IPS DF 19.7 (cell line): ENCODE data around the gene CARS1.
"Not testable (repeated sequence)": the region's sequence is repeated elsewhere in the genome, so short reads cannot be mapped to it uniquely, and the experiment has no call there.

ENCODE experiments used
- DNase-seq: peaks from one replicate; pipeline ENCODE4 v3.0.0-alpha.2; 2013; ENCODE audit warnings: low read depth, low spot score

The CARS1 gene

DNA sequence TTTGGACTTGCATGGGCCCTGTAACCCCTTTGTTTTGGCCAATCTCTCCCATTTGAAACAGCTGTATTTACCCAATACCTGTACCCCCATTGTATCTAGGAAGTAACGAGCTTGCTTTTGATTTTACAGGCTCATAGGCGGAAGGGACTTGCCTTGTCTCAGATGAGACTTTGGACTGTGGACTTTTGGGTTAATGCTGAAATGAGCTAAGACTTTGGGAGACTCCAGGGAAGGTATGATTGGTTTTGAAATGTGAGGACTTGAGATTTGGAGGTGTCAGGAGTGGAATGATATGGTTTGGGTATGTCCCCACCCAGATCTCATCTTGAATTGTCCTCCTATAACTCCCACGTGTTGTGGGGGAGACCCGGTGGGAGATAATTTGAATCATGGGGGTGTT lies 6.2 kb upstream of the CARS1 start:
- not testable (repeated sequence) for DNase-seq

DNA sequence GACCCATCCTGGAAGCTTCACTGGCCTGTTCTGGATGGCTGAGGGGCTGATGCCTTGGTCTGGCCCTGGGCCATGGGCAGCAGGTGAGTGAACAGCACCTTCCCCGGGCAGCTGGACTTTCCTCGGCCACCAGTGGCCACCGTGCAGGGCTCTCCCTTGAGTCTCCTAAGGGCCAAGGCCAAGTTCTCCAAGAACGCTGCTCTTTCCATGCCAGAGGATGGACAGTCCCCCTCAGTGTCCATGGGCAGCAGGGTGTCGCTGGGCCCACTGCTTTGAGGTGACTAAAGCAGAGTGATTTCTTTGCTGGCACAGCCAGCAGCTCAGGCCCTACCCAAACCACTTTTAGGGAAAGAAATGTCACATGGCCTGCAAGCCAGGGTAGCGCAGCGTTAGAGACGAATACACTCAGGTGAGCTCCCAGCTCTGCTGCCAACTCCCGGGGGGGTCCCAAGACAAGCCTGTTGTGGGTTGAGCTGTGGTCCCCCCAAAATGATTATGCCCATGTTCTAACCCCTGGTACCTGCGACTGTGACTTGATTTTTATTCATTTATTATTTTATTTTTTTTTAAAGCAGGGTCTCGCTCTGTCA lies 3.3 kb upstream of the CARS1 start:
- no peak for DNase-seq

DNA sequence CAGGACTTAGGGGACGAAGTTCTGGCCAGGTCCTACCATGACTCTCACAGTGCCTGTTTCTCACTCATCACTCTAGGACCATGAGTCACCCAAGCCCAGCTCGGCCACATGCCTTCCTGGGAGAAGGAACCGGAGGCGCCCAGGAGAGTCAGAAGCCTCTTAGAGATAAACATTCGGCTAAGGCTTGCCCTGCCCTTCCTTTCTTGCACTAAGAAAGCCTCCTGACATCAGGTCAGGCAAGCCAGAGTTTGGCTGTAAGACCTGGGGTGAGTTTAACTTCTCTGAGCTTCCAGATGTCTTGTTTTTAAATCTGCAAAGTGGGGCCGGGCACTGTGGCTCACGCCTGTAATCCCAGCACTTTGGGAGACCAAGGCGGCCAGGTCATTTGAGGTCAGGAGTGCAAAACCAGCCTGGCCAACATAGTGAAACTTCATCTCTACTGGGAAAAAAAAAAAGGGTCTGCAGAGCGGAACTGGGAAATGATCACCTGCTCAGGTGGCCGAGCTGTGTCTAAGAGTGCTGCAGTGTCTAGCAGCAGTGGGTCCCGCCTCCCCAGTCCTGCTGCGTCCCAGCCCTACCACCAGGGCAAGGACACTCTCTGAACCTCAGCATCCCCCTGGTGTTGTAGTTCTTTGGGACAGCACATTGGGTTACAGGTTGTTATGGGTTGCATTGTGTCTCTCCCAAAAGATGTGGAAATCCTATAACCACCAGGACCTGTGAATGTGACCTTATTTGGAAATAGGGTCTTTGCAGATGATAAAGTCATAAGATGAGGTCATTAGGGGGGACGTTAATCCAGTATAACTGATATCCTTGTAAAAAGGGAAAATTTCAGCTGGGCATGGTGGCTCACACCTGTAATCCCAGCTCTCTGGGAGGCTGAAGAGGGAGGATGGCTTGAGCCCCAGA lies 1.8 kb upstream of the CARS1 start:
- DNase-seq = no peak

DNA sequence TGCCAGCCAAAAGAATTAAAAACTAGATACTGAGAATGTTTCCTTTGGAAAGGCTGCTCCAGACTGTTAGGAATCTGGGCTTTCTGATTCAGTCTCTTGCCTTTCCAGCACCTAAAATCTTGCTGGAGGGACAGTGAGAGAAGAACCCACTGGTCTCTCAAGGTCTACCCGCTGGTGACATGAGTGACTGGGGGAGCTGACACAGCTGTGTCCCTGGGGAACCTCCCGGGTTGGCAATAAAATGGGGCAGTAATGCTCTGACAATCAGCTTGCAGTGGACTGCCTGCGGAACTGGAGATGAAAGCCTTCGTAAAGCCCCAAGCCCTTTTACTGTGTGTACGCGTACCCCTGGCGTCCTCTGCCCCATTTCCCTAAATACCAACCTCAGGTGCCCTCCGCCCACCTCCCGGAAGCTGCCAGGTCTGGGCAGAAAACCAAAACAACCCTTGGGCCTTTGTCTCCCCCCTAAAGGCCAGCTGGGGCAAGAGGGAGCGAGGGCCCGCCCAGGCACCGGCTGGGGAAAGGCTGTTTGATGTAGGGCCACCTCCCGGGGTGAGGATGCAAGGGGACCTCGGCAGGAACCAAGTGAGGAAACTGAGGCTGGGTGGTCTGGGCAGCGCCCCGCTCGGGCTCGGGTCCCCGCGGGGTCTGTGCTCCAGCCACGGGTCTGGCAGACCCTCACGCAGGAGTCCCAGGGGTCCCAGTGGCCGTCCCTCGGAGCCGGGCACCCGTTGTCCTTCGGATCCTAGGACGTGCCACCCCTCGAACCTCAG lies 741 bp downstream of the CARS1 start:
- DNase-seq = no peak

DNA sequence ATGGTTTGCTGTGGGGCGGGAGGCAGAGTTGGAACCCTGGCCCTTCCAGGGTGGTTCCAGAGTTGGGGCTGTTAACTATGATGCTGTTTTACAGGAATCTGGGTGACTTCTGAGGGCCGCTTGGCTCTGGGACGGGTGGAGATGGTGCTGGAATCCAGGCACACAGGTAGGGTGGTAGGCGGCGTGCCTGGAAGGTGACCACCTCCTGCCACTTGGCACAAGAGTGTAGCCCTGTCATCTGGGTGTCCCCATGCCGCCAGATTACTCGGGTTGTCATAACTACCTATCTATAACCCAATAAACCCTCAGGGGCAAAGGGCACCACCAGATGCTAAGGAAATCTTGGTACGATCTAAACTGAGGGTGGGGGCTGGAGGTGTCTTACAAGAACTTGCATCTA lies 1.3 kb downstream of the CARS1 start:
- no peak for DNase-seq

DNA sequence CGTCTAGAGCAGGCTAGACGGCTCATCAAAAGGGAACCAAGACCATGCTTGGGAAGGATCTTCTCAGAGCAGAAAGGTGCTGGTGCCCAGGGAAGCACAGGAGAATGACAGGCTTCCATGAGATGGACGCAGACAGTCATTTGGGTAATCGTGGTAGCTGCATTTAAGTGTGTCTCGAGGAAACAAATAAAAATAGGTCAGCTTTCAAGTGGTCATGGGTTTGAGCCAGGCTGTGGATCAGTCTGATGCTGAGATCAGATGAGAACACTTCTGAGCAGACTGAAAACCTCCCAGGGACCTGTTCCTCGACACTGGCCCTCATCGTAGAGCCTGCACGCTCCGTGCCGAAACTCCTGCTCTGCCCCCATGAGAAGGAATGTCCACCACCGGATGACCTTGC lies 4.7 kb downstream of the CARS1 start:
- DNase-seq = no peak

DNA sequence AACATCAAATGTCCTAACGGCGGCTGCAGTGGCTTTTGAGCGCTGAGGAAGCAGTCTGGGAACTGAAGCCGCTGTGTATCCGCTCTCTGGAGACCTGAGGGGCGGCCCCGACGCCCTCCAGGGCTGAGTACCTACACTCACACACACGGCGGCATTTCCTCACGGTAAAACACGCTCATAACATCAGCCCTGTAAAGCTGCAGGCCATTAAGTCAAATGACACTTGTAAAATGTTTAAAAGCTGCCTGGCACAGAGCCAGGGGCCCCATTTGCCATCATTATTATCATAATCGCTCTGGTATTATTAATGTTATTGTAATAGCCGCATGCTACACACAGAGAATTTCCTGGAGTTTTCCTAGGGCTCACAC lies 5.1 kb downstream of the CARS1 start:
- no peak for DNase-seq

DNA sequence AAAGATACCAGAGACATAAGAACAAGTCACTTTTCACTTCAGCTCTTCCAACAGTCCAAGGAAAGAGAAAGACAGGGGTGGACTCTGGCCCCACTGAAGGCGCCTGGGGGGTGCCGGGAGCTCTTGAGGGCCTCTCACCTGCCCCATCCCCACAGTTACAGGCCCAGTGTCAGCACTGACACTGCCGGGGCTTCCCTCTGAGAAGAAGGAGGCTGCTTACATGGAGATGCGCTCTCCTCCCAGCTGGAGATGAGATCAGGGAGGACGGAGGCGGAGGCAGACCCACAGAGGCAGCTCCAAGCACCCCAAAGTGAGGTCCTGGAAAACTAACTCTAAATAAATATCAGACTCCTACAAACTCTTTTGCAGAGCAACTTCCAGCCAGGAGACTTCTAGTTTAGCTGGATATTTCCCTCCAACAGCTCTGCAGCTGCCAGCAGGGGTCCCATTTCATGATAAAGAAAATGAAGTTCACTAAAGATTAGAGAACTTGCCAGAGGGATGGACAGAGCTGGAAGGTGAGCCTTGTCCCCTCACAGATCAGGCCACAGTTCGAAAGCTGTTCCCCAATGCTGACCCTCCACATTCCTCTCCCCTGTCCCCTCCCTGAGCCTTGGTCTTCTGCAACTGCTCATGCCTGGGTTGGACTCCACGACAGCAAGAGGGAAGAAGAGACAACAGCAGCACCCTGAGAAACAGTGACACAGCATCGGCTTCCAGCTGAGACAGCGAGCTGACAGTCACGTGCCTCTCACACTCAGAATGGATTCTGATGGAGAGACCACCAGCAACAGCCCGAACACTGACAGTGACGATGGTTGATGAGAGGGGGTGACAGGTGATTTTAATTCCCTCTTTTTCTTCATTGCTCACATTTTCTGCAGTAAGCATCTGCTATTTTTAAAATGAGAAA lies 5.8 kb downstream of the CARS1 start:
- no peak for DNase-seq

DNA sequence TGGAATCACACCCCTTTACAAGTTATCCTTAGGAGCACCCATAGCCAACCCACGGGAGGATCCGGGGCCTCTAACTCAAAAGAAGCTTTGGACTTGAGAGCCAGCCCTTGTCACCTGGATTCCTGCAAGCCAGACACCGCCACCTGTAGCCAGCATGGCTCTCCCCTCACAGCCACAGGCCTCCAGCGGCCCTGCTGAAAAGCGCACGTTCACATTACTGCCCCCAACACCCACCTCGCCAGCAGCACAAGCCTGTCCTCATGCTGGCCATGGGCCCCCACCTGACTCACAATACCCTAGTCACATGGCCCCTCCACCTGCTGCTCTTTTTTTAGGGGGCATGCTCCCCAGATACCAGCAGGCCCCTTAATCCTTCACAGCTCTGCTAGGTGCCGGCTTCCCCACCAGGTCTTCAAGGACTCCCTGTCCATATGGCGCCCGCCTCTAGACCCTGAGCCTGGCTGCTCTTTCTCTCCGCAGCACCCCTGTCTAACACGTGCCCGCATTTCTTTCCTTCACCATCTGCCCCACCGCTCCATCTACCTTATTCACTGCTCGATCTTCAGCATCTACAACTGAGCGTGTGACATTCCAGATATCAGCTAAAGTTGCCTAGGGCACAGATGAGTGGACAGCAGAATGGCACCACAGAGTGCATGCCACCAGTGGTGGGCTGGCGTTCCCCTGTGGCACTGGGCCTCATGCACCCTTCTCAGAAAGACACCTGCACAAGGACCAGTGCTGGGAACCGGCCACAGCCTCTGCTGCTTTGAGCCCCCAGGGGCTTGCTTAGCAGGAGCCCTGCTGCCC lies 6.6 kb downstream of the CARS1 start:
- DNase-seq = no peak

DNA sequence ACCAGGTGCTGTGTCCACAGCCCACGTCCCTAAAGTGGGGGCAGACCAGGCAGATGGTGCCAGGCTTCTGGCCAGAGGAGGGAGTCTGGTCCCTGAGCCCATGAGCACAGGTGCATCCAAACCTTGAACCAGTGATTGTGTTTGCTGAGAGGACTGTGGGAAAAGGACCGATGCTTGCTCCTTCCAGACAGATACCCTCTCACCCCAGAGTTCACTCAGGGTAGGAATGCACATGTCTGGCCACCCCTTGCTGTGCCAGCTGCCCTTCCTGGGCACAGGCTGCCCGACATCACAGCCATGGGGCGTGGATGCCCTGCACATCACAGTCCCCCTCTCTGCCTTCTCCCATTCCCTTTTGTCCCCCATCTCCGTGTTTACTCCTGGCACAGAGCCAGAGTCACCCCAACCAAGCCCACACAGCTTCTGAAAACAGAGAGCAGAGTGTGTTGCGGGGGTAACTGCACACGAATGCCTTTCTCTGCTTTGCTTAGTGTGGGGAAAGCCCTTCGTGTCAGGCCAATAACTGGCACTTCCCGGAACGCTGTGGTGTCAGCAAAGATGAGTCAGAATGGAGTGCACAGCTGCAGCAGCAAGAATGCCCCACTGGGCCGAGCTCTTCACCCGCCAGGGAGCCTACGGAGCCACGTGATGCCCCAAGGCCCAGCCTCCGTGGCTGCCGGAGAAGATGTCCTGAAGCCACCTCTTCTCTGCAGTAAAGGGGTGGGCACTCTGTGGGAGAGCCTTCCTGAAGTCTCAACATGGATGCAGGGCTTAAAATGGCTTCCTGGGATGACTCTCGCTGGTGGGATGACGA lies 7.6 kb downstream of the CARS1 start:
- no peak for DNase-seq

DNA sequence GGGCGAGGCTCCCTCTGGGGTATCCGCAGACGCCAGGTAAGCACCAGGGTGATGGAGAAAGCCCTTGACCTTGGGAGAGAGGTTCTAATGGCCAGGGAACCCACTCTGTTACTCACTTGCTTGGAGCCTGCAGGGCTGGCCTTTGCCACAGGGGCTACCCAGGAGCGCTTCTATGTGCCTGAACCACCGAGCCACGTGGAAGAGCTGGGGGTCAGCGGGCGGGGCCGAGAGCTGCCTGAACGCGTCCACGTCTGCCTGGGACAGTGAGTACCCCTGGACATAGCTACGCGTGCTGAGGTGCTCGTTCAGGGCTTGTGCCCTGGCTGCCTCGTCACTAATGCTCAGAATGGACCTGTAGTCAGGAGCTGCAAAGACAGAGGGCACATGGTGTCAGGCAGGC lies 9.6 kb downstream of the CARS1 start:
- DNase-seq = no peak

DNA sequence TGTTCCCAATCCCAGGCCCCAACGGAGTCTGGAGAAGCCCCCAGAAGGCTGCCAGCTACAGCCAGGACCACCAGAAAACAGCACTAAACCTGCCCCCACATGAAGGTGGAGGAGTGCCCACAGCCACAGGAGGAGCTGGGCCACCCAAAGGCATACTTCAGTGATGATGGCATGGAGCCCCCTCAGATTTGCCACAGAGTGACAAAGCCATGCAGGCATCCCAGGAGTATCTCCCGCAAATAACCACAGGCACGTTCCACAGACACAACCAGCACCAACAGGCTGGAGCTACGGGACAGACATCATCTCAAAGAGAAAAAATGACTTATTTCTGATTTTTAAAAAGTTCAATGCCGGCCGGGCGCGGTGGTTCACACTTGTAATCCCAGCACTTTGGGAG lies 10.6 kb downstream of the CARS1 start:
- no peak for DNase-seq

DNA sequence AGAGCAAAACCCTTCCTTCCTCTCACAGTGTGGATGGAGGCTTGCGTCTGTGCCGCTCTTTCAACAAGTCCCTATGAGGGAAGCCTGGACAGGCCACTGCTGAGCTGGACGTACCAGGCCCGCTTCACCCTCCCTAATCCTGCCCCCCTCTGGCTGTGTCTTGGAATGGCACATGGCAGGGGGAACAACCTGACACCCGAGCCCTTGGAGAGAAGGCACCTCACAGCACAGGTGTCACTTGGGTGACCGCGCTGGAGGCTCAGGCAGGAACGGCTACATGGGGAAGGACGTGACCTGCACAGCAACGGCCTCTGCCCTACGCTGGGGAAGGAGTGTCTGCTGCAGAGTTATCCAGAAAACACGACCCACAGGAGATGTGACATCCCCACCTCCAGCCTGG lies 11.0 kb downstream of the CARS1 start:
- no peak for DNase-seq

DNA sequence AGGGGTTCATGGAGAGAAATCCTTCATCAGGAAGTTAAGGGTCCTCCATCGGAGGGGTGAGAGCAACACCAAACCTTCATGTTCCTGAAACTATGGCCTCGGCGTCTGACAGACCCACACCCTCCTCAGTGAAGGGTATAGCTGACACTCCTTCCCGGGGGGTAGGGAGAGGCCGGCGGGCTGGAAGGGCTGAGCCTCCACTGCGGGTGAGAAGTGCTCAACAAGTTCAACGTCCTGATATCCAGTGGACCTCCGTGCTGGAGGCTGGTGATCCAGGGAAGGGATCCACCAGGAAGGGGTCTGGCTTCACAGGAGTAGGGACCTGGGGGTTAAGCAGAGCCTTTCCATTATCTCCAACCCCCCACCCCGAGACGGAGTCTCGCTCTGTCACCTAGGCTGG lies 12.3 kb downstream of the CARS1 start:
- DNase-seq = no peak

DNA sequence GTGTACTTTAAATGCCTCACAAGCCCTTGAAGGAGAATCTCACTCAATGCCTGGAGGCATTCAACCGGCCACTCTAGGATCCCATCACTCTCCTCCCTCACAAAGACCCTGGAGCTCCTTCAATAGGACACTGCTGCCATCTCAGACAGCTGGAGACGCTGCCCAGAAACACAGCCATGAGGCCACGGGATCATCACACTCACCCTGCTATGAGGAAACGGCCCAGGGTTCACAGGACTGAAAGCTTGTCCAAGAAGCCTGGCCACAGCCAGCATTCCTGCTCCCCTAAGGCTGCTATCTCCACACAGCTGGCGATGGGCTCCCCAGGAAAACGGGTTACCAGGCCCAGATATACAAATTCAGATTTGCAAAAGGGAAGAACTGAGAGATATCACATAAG lies 13.2 kb downstream of the CARS1 start:
- no peak for DNase-seq

DNA sequence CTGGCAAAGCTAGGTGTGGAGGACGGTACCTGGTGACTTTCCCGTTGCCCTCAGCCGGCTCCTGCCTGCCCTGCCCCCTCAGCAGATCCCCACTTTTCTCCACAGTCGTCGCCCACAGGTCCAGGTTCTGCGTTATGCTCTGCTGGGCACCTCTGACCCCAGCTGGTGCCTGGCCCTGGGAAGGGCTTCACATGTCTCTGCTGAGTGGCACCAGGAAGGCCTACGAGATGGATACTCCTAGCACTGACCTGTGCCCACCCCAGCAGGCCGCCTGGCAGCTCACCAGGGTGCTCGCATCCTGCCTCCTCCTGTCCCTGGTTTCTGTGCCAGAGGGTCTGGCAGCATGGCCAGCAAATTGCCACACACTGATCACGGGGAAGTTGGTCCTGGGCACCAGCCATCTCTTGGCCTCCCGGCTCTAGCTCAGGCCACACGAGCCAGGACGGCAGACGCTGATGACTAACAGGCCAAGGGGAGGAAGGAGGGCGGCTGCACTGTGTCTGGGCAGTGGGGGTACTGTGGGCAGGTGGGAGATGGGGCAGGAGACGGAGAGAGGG lies 13.8 kb downstream of the CARS1 start:
- no peak for DNase-seq

DNA sequence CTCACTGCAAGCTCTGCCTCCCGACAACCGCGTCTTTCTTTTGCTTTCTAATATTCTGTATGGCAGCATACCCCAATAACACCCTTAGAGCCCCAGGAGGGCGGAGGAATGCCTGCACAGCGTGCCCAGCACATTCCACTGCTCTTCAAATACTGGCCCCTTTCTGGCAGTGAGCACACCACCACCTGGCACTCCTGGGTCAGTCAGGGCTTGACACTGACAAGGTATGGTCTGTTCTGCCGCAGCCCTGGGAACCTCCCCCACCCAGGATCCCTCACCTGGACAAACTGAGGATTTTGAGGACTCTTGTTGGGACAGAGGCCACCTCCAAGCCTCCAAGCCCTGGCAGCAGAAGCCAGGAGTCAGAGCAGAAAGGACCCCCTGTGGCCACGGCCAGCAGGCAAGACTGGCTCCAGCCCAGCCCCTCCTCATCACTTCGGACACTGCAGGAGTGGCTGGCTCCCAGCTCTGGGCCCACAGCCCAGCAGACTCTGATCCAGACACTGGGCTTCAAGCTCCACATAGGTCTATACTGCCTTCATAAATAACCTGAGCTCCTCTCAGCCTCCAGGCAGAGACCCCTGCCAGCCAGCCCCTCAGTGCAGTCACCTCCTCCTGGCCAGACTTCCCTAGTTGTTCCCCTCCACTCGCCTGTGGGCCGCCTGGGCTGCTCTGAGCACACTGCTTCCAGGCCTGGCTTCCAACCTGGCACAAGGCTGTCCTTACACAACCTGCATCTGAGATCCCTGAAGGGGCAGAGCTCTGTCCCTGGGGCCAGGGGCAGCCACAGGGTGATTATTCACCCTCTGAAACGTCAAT lies 14.5 kb downstream of the CARS1 start:
- DNase-seq = no peak

DNA sequence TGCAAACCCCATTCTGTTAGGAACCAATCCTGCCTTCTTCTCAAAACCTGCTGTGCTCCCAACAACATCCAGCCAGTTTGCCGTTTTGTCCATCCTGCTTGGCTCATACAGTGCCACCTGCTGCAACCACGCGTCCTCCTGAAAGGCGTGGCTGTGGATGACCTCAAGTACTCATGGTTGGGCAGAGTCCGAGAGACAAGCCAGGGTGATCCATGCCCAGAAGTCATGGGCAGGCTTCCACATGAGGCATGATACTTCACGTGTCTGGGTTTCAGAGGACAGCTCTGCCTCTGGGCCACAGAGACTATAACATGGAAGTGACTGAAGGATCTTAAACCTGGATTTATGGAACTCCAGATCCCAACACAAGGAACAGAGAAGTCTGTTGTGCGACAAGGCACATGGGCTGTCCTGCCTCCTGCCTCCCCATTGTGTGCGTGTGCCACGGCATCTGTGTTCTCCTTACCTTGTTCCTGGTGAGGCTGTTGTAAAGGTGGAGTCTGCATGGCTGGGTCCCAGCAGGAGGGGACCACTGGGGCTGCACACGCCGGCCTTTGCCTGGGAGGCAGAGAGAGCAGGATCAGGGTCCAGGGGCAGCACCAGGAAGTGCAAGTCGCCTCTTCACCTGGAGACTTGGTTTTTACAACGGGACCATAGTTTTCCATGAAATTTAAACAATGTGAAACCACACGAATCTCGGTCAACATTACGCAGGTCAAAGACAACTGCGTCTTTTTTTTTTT lies 15.4 kb downstream of the CARS1 start:
- DNase-seq = no peak
